Mononuclear cell (primary cell): ENCODE measurements around the gene CHST11. TPM values are rescaled to one million over a fixed set of nuclear protein-coding genes. Genes with fewer than 3 reads are reported as not detected.

Experiments used
- H3K27me3 ChIP-seq: 2 replicates; pipeline ENCODE4 v1.6.0; 2011; ENCODE audit warnings: low read length, control low read depth; ENCODE audit not compliant: insufficient read depth
- H3K4me1 ChIP-seq: 2 replicates; pipeline ENCODE4 v1.5.1; 2011; ENCODE audit warnings: mild to moderate bottlenecking, low read length, control low read depth; ENCODE audit not compliant: insufficient read depth
- H3K4me3 ChIP-seq: 2 replicates; pipeline ENCODE4 v1.5.1; 2011; ENCODE audit warnings: mild to moderate bottlenecking, low read length, moderate library complexity
- H3K9me3 ChIP-seq: 2 replicates; pipeline ENCODE4 v1.5.1; 2011; ENCODE audit warnings: low read depth, mild to moderate bottlenecking, control low read depth, low read length
- total RNA-seq: library from RNA; depleted of rRNA; stranded (reverse); fragments of >200 nt; gene quantifications from one replicate; pipeline ENCODE4 v1.2.3, GENCODE V29; 2012

The CHST11 gene
- total RNA-seq, 1 donor: 83.7 TPM

- Histone ChIP-seq H3K27me3 (no peaks in the 10 kb centered on the region), H3K9me3 (no peaks in the 10 kb centered on the region), H3K4me1 (peaks cover 41% of the 10 kb centered on the region), H3K4me3 (no peak overlapping the region)
Observed at GRCh38 chr12:104635607-104636343, 179.0 kb downstream of the CHST11 start.

GRCh38 chr12:104636496-104636895, 179.7 kb downstream of the CHST11 start:
- H3K9me3 ChIP-seq: no peaks in the 10 kb centered on the region
- no peak overlapping the region for H3K4me3 ChIP-seq
- peaks cover 46% of the 10 kb centered on the region for H3K4me1 ChIP-seq
- H3K27me3 ChIP-seq: no peaks in the 10 kb centered on the region

DNA sequence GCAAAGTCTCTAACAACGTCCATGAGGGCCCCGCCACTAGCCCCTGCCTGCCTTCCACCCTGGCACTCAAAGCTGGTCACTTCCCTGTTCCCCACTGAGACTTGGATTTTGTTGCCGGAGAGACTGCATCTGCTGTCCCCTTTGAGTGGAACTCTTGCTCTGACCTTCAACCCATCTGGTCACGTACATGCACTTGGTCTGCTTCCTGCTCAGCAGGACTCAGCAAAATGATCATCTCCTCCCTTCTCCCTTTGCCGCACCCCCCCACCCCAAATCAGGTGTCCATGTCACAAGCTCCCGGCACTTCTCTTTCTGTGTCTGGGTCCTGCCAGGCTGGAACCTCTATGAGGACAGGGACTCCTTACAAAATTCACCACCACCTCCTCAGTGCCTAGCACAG, 180.9 kb downstream of the CHST11 start:
- Histone ChIP-seq H3K9me3 (no peaks in the 10 kb centered on the region), H3K4me3 (no peak overlapping the region), H3K27me3 (no peaks in the 10 kb centered on the region), H3K4me1 (peaks cover 57% of the 10 kb centered on the region)

- H3K9me3 ChIP-seq: no peaks in the 10 kb centered on the region
- H3K4me1 ChIP-seq: peaks cover 64% of the 10 kb centered on the region
- H3K27me3 ChIP-seq: no peaks in the 10 kb centered on the region
- no peak overlapping the region for H3K4me3 ChIP-seq
Observed at GRCh38 chr12:104638218-104638850, 181.6 kb downstream of the CHST11 start.

DNA sequence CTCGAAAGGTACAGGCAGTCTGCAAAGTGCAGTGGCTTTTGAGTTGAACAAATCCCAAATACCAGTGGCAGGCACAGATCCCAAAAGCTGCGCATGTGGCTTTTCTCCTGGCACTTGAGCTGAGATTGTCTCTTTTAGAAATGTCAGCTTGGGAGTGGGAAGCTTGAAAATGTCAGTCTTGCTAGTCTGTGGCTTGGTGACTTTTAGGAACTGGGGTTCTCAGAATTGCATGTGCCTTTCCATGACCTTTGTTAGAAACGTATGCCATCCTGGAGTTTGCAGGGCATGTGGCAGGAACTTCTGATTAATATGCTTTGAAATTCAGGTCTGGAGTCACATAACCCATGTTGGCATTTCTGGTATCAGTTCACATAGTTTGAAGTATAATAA, 182.1 kb downstream of the CHST11 start:
- Histone ChIP-seq H3K9me3 (no peaks in the 10 kb centered on the region), H3K4me3 (no peak overlapping the region), H3K27me3 (no peaks in the 10 kb centered on the region), H3K4me1 (peaks cover 69% of the 10 kb centered on the region)

- Histone ChIP-seq H3K27me3 (no peaks in the 10 kb centered on the region), H3K4me3 (no peak overlapping the region), H3K4me1 (peaks cover 89% of the 10 kb centered on the region)
Observed at GRCh38 chr12:104640956-104641355, 184.2 kb downstream of the CHST11 start.

GRCh38 chr12:104641862-104642261, 185.1 kb downstream of the CHST11 start:
- Histone ChIP-seq H3K9me3 (no peaks in the 10 kb centered on the region), H3K4me1 (peaks cover 81% of the 10 kb centered on the region), H3K27me3 (no peaks in the 10 kb centered on the region), H3K4me3 (no peak overlapping the region)

More at GRCh38 chr12:104640956-104641355, 184.2 kb downstream of the CHST11 start:
- H3K9me3 ChIP-seq: no peaks in the 10 kb centered on the region

GRCh38 chr12:104643093-104643818, 186.5 kb downstream of the CHST11 start:
- H3K27me3 ChIP-seq: no peaks in the 10 kb centered on the region
- peaks cover 76% of the 10 kb centered on the region for H3K4me1 ChIP-seq
- H3K9me3 ChIP-seq: no peaks in the 10 kb centered on the region
- H3K4me3 ChIP-seq: no peak overlapping the region

DNA sequence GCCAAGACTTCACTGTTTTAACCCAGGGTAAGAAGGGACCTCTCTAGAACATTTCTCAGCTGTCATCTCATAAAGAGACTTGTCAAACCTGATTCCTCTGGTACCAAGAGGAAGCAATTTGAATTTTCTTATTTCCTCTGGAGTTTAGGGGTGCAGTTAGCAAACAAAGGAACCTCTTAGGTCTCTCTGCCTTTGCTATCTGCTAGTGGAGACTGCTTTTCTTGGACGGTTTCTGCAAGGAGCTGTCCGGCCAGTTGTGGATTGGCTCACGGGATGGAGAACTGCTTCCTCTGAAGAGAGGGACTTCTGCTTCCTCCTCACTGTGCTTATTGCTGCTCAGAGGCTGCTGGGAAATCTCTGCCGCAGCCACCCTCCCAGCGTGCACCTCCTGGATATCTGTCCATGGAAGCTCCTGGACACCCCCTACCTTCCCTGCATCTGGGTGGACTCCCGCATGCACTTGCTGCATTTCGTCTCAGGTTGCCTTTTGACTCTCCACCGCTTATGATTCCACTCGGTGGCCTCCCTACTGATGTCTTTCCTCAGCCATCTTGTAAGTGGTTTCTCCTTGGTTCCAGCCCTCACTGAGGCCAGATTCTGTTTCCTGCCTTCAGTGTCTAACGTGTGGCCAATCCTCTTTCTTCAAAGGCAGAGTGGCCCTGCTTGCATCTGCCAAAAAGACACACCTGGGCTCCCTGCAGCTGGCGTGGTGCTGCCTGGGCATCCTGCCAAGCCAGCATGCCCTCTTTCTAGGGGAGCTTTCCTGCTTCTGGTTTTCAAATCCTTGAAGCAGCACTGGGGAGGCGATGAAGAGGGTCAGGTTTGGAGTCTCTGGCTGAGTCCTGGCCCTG, 187.3 kb downstream of the CHST11 start:
- Histone ChIP-seq H3K4me3 (no peak overlapping the region), H3K9me3 (no peaks in the 10 kb centered on the region), H3K27me3 (no peaks in the 10 kb centered on the region), H3K4me1 (peaks cover 76% of the 10 kb centered on the region)

GRCh38 chr12:104648756-104649155, 192.0 kb downstream of the CHST11 start:
- Histone ChIP-seq H3K4me1 (peaks cover 87% of the 10 kb centered on the region), H3K4me3 (no peak overlapping the region), H3K27me3 (no peaks in the 10 kb centered on the region), H3K9me3 (no peaks in the 10 kb centered on the region)

DNA sequence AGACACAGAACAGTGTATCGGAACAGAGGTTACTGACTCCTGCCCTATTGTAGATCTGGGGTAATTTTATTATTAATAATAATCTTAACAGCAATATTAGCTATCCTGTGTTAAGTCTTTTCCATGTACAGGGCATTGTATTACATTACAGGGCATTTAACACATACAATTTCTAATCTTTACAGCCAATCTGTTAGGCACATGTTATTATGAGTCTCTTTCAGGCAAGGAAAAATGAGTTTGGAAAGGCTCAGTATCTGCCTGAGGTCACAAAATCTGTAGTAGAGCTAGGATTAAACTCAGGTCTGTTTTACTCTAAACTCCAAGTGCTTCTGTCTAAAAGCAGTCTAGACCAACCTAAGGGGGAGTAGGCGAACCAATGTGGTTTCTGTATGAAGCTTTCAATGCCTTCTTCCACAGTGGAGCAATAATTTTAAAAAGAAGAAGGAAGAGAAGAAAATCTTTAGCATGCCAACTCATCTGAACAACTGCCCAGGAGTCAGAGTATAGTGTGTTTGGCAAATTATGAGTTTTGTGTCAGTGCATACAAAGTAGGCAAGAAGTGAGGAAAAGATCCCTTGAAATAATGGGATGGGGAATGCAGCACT, 192.6 kb downstream of the CHST11 start:
- H3K27me3 ChIP-seq: no peaks in the 10 kb centered on the region
- H3K4me1 ChIP-seq: peaks cover 85% of the 10 kb centered on the region
- H3K4me3 ChIP-seq: no peak overlapping the region
- no peaks in the 10 kb centered on the region for H3K9me3 ChIP-seq

DNA sequence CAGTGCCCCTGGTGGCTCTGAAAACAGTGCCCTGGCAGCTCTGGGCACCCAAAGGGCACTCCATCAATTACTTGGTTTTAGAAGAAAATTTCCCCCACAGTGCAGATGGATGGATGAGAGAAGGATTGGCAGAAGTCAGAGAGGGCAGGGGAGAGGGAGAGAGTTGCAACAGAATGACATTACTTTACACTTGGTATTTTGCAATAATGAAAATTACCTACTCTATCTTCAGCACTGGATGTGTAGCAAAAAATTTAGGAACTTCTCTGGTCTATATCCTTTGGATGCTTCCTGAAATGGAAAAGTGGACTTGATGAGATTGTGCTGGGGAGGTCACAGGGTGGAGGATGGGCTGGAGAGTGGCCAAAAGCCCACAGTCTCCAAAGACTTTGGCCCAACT, 193.2 kb downstream of the CHST11 start:
- Histone ChIP-seq H3K4me3 (no peak overlapping the region), H3K4me1 (peaks cover 82% of the 10 kb centered on the region), H3K27me3 (no peaks in the 10 kb centered on the region), H3K9me3 (no peaks in the 10 kb centered on the region)

DNA sequence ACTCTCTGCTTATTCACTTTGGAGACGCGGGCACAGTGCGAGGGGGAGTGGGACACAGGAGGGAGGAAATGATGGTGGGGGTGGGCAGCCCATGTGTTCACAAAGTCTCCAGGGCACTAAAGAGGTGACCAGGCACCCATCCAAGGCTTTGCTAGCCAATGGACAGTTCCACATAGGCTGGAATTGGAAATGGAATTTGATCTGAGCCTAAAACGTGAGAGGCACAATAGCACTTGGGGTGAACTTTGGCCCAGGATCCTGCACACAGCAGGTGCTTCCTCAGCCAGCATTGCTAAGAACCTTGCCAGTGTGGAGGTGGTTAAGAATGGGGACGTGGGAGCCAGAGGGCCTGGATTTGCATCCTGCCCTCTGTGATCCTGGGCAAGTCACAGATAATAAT, 193.8 kb downstream of the CHST11 start:
- no peaks in the 10 kb centered on the region for H3K27me3 ChIP-seq
- no peaks in the 10 kb centered on the region for H3K9me3 ChIP-seq
- no peak overlapping the region for H3K4me3 ChIP-seq
- H3K4me1 ChIP-seq: peaks cover 76% of the 10 kb centered on the region

DNA sequence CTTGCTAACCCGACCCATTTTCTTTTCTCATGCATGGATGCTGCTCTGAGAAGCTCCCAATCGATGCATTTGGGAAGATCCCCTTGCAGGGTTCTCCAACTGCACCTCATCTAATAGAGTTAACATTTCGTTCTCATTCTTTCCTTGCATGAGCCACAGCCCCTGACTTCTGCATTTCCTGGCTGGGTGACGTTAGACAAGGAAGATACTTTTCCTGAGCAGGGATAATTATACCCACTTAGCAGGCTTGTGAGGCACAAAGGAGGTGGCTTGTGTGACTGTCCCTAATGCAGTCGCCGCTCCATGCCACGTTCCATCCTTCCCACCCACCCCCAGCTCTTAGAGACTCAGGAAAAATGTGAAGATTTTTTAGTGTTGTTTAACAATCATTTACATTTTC, 195.1 kb downstream of the CHST11 start:
- Histone ChIP-seq H3K4me3 (no peak overlapping the region), H3K4me1 (peaks cover 75% of the 10 kb centered on the region), H3K27me3 (no peaks in the 10 kb centered on the region), H3K9me3 (no peaks in the 10 kb centered on the region)
